NCI-H128 (cell line): ENCODE results near the gene AGL.
"Not testable (repeated sequence)": the region's sequence is repeated elsewhere in the genome, so short reads cannot be mapped to it uniquely, and the experiment has no call there.

Experiments used
- DNase-seq: peaks from one replicate; lab custom pipeline; 2025; ENCODE audit not compliant: unreplicated experiment; lab: John Stamatoyannopoulos, UW

AGL gene

GRCh38 chr1:99850459-99851291 lies 514 bp downstream of the AGL start:
- DNase-seq = no peak

DNA sequence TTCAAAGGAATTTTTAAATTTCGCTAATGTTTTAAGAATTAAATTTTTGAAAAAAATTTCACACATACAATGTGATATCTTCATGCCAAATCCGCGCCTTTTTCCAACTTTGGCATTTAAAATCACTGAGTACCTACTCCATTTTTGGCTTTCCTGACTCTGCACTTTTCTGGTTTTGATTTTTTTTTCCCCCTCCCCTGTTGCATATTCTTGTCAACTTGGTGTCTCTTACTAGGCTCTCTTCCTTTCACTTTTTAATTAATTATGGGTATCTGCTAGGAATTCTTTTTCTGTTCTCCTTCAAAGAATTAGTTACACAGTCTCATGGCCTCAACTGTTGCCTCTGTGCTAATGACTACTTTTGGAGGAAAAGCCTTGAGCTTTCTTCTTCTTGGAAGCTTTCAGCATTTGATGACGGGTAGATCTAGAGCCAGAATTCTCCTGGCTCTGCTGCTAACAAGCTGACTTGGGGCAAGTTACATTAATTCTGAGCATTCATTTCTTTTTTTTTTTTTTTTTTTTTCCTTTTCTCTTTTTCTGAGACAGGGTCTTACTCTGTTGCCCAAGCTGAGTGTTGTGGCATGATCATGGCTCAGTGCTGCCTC lies 1.8 kb downstream of the AGL start:
- DNase-seq = no peak

DNA sequence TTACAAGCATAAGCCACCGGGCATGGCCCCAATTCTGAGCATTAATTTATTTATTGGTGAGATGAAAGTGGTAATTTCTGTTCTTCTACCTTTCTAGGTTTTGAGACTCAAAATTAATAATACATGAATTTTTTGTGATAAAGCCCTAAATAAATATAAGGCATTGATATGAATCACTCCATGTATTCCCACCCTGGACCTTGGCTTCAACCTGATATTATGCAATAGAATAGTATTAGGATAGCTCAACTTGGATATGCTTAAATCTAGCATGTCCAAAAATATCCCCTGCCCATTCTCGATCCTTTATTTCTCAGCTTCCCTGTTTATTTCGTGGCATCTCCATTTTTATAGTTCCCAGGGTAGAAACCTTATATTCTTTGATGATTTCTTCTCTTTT lies 2.5 kb downstream of the AGL start:
- no peak for DNase-seq

- no peak for DNase-seq
These were observed 5.8 kb downstream of the AGL start for GRCh38 chr1:99855914-99856450.

- not testable (repeated sequence) for DNase-seq
These were observed 6.9 kb downstream of the AGL start for GRCh38 chr1:99857041-99857440.

DNA sequence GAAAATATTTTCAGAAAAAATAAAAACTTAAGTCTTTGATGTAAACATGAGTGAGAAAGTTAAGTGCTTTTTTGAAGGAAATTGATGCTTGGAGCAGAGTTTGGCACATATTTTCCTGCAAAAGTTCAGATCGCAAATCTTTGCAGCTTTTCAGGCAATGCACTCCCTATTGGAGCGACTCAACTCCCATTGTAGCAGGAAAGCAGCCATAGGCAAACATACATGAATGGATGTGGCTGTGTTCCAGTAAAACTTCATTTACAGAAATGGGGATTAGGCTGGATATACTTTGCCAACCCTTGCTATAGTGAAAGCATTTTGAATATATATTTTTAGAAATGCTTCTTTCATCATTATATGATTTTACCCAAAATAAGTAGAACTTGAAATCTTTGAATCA lies 8.1 kb downstream of the AGL start:
- DNase-seq = no peak

GRCh38 chr1:99858881-99859280 lies 8.7 kb downstream of the AGL start:
- no peak for DNase-seq

DNA sequence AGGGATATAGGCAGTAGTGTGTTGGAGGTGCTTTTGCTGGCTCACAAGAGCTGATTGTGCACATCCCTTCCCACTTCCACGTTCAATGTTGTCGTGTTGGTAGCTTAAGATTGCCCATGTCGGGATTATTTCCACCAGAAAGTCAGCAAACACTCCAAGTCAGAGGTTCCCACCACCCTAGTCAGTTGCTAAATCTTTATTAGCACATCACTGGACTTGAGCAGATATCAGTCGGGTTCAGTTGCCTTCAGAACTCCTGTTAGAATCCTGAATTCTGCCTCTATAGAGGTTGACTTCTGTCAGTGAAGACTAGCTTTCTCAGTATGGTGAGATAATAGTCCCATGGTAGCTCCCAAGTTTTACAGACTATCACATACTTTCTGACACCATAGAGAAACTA lies 10.5 kb downstream of the AGL start:
- DNase-seq = no peak

- no peak for DNase-seq
These were observed 17.5 kb downstream of the AGL start for GRCh38 chr1:99867682-99868081.

DNA sequence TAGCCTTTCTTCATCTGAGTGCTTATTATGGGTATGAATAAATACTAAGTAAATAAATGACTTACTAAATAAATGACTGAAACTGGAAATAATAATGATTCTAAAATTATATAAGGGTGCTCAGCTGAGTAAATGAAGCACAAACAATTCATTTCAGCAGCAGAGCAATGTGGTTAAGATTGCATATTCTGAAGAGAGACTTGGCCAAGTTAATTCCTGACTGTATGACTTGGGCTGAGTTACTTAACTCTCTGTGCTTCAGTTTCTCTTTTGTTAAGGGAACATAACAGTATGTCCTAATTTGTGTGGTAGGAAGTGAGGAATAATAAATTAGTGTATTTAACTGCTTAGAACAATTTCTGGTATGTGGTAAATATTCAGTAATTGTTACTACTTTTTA lies 19.1 kb downstream of the AGL start:
- no peak for DNase-seq

GRCh38 chr1:99869723-99870122 lies 19.6 kb downstream of the AGL start:
- DNase-seq = no peak

DNA sequence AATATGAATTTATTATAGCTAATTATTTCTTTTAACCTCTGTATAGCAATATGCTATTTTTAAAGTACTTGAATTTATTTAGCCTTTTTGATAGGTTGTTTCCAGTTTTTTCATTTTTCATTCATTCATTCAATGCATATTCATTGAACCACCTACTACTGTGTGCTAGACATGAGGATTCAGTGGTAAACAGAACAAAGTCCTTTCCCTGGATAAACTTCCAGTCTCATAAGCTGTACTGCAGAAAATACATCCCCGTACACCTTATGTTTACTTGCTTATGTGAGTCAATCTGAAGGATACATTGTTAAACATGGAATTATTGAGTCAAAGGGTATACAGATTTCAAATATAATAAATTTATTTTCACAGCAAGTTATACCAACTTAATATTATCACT lies 21.9 kb downstream of the AGL start:
- no peak for DNase-seq

DNA sequence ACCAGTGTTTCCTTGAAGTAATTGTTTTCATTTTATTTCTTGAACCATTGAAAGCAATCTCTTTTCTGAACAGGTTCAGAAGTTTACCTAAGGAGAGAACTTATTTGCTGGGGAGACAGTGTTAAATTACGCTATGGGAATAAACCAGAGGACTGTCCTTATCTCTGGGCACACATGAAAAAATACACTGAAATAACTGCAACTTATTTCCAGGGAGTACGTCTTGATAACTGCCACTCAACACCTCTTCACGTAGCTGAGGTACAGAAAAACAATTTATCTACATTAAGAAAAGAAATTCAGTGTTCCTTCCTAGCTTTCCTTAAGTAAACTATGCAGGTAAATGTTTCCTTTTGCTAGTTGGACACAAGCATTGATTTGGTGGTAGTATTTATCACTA lies 27.4 kb downstream of the AGL start:
- no peak for DNase-seq

- no peak for DNase-seq
These were observed 36.0 kb downstream of the AGL start for GRCh38 chr1:99886179-99886578.

GRCh38 chr1:99886841-99887240 lies 36.7 kb downstream of the AGL start:
- no peak for DNase-seq

DNA sequence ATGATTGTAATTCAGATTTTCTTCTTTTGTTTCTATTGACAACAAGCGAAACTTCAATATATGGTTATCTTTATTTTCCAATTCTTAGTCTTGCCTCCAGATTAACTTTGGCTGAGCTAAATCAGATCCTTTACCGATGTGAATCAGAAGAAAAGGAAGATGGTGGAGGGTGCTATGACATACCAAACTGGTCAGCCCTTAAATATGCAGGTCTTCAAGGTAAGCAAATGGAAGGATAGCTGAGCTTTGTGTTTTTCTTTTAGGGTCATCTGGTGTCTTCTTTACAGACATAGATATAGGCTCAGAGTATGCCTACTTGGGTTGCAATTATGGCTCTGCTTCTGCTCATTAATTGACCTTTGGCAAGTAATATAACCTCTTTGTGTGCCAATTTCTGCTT lies 37.7 kb downstream of the AGL start:
- no peak for DNase-seq

GRCh38 chr1:99891997-99892396 lies 41.8 kb downstream of the AGL start:
- DNase-seq = no peak

DNA sequence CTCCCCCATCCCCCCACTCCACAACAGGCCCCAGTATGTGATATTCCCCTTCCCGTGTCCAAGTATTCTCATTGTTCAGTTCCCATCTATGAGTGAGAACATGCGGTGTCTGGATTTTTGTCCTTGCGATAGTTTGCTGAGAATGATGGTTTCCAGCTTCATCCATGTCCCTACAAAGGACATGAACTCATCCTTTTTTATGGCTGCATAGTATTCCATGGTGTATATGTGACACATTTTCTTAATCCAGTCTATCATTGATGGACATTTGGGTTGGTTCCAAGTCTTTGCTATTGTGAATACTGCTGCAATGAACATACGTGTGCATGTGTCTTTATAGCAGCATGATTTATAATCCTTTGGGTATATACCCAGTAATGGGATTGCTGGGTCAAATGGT lies 53.1 kb downstream of the AGL start:
- not testable (repeated sequence) for DNase-seq

DNA sequence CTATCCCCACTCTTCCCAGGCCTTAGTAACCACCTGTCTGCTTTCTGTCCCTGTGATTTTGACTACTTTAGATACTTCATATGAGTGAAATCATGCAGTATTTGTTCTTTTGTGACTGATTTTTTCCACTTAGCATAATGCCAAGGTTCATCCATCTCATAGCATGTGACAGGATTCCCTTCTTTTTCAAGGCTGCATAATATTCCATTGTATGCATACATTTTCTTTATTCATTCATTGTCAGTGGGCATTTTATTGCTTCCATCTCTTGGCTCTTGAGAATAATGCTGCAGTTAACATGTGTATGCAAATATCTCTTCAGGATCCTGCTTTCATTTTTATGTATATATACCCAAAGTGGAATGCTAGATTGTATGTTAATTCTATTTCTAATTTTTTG lies 56.4 kb downstream of the AGL start:
- no peak for DNase-seq

DNA sequence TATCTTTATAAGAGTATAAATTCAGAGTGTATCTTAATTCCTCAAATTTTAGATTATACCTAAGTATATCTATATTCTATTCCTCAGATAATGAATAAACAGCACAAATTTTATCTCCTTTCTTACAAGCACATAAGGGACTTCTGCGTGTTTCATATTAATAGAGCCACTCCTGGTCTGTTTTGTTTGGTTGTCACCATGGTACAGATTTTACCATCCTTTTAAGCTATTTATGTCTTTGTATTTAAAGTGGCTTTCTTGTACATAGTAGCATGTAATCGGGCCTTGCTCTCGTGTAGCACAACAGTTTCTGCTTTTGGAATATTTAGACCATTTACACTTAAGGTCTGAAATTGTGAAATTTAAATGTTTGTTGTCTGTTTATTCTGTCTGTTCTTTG lies 67.1 kb downstream of the AGL start:
- no peak for DNase-seq

DNA sequence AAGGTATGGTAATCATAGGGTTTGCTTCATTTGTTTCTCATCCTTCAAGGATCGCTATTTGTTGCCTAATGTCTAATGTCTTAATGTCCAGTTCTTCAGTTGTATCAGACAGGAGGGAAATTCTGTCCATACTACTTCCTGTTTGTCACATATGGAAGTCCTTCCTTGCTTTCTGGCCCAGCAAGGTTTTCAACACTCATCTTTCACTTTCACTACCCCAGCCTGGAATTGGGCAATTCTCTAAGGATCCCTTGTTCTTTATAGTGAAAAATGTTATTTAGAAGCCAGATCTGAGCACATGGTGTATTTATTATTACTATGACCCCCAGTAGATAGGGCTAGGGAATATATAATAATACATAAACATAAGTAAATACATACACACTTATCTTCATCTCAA lies 69.1 kb downstream of the AGL start:
- no peak for DNase-seq

GRCh38 chr1:99934801-99935200 lies 84.6 kb downstream of the AGL start:
- DNase-seq = no peak

DNA sequence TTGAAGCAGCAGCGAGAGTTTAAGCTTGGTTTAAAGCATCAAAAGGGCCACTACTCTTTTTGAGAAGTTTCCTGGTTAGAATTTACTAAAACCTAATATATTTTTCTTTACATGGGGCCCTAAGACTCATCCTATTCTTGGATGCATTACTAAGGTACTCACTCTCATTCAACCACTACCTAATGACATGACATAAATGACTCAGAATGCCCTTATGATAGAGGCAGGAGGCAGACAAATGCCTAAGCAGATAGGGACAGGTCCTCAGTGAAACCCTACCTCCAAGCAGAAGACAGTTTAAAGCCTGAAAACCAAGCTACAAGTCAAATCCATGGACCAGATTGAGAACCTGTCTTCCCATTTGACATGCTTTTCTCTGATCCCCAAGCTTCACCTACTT lies 85.4 kb downstream of the AGL start:
- no peak for DNase-seq
